CD4-positive, alpha-beta T cell treated with Interleukin-4 for 4 hours (primary cell): Measurements from ENCODE around the gene DPP6.

ENCODE experiments used
- DNase-seq: peaks from one replicate; pipeline ENCODE4 v3.0.0-alpha.2; 2020

DPP6 gene

GRCh38 chr7:154852205-154852604 is 800.0 kb downstream of the DPP6 start:
- no peak for DNase-seq

GRCh38 chr7:154853063-154853726 is 801.0 kb downstream of the DPP6 start:
- no peak for DNase-seq

- DNase-seq = no peak
These were observed 801.5 kb downstream of the DPP6 start for GRCh38 chr7:154853727-154854095.

- no peak for DNase-seq
These were observed 802.6 kb downstream of the DPP6 start for GRCh38 chr7:154854836-154855235.

DNA sequence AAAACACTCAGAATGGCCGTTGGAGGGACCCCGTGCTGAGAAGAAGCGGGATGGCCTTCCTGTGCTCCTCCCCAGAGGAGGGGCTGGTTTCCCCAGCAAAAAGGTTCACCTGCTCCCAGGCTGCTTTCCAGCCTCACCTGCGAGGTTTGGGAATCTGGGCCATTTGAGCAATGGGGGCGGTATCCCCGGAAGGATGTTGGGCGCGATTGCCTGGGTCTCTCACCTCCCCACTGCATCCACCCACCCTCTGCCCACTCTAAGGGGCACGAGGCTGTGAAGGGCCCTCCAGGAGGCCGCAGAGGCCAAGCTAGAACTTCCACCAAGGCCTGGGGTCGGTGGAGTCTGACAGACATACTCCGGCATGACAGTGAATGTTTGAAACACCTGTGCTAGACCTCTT is 803.2 kb downstream of the DPP6 start:
- no peak for DNase-seq

GRCh38 chr7:154856733-154857132 is 804.5 kb downstream of the DPP6 start:
- no peak for DNase-seq

GRCh38 chr7:154857240-154857639 is 805.0 kb downstream of the DPP6 start:
- no peak for DNase-seq

DNA sequence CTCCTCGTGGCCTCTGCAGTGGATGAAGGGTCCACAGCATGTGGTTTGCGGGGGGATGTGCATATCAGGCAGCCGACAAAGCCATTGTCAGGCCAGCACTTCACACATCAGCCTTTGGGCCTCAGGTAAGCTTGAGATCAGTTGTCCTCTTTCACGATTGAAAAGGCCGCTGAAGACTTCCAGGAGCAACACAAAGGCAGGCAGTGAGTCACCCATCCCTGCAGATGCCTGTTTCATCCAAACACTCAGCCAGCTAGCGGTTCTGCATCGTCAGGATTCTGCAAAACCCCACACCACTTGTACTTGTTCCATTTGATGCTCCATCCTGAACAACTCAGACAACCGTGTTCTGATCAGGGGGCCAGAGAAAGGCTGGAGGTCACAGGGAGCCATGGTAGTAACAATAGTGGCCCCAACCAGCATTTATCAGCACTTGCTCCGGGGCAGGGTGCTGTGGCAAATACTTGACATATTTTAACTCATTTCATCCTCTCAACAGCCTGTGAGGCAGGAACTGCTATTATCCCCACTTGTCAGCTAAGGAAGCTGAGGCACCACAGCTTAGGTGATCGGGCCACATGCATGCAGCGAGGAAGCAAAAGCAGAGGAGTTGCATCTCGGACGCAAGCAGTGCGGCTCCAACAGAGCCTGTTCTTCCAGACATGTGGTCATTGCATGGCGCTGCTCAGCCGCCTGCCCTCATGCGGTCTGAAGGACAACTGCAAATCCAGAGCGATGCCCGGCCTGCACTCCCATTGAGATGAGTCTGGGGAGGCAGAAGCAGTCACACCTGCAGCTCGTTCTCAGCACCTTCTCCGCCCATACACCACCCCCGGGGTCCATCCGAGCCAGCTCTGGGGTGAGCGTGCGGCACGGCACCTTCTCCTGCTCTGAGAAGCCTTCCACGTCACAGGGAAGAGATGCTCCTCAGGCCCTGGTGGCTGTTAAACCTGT is 805.8 kb downstream of the DPP6 start:
- no peak for DNase-seq

GRCh38 chr7:154858836-154859537 is 806.8 kb downstream of the DPP6 start:
- DNase-seq = no peak

DNA sequence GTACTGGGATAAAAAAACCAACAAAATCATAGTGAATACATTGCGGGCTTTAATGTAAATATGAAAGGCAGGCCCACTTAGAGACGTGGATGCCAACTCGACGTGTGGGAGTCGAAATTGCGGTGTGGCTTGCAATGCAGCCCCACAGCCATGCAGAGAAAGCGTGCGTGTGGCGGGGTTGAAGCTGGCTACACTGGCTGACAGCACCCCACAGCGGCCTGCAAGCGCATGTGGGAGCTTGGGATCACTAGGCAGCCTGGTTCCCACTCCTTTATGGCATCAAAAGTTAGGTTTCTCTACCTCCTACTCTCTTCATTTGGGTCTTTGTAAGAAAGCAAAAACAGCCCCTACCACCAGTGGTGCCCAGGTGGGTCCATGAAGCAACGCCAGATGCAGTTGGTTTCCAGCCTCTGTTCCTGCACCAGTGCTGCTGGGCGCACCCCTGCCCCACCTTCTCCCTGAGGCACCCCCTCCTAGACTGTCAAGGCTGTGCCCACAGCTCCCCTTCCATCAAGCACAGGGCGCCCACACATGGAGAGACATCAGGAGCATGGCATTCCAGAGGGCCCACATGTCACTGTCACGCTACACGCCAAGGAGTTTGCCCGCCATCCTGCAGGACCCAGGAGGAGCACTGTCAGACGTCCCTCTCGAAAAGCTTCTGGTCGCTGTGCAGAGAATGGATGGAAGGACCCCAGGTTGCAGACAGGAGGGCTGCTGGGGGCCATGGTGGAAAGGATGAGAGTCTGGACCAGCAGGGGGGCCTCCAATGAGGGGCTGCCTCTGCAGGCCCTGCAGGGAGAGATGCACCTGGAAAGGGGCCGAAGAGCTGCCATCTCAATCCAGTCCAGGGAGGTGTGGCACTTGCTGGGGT is 807.8 kb downstream of the DPP6 start:
- DNase-seq = no peak

DNA sequence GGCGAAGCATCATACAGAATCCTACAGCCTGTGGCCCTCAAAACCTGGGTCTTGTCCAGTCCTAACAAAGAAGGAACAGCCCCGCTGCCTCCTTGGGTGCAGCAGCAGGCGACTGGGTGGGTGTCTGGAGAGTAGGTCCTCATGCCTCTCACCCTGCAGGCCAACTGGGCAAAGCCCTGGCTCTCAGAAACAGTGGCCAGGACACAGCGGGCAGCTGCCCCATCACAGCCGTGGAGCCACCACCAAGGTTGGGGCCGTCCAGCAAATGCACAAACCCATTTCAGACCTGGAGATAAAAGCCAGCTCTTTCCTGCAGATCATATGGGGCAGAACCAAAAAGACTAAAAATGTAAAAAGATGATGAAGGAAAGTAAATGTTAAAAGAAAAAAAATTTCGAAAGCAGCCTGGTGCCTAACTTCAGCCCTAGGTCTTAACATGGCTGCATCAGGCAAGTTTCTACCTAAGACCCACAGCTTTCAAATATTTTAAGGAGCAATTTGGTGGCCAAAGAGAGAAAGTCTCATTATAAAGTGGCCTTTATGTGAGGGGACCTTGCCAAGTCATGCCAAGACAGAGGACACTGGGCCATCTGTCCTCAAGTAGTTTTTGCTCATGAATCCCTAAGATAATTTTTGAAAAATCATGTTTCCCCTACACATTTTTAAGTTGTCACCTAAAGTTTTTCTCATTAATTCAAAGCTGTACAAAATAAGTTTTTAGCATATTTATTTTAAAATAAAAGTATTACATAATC is 808.6 kb downstream of the DPP6 start:
- DNase-seq = no peak

GRCh38 chr7:154861589-154861988 is 809.4 kb downstream of the DPP6 start:
- DNase-seq = no peak

- DNase-seq = no peak
These were observed 810.1 kb downstream of the DPP6 start for GRCh38 chr7:154862153-154862791.

- DNase-seq = no peak
These were observed 811.7 kb downstream of the DPP6 start for GRCh38 chr7:154863766-154864522.

DNA sequence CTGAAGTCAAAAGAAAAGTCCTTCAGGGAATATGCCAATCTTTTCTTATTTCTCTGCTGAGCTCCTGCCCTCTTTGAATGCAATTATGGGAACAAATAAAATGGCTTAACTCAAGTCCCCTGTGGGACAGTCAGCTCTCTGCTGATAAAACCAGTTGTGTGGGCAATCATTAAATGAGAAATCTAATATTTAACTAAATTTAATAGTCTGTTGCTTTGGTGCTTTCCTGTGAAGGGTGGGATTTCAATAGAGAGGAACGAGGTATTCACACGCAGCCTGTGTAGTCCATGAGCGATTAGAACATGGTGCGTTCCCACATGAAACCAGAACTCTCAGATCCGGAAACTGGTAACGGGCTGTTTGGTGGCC is 812.3 kb downstream of the DPP6 start:
- no peak for DNase-seq

- no peak for DNase-seq
These were observed 813.9 kb downstream of the DPP6 start for GRCh38 chr7:154865984-154866685.

DNA sequence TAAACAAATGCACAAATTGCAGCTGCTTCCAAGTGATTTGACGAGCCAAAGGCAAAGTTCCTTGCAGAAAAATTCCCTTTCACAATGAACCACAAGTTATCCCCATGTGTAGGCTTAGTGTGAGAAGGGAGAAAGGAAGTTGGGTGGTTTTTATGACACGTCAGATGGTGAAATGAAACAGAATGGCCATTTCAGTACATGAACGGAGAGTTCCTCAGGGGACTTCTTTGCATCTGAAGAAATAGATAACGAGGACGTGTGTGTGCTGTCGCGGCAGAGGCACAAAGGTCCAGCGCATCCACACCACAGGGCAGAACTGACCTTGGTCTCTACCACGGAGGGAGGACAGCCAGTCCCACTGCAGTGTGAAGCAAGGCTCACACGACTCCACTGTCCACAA is 814.9 kb downstream of the DPP6 start:
- no peak for DNase-seq

DNA sequence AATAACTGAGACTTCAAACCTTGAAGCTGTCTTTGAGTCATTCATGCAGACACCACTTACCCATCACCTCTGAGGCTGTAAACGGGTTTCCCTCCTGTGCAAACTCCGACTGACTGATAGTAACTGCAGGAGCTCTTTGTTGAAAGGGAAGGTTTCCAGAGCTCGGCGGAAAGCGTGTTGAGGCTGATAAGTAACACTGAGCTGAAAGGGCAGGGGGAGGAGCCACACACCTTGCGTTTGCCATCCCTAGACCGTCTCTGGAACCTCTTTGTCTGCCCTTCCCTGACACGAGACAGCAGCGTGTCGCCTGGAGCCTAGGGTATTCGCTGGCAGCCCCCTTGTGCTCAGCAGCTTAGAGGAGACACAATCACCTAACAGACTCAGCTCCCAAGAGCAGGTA is 816.7 kb downstream of the DPP6 start:
- DNase-seq = no peak

DNA sequence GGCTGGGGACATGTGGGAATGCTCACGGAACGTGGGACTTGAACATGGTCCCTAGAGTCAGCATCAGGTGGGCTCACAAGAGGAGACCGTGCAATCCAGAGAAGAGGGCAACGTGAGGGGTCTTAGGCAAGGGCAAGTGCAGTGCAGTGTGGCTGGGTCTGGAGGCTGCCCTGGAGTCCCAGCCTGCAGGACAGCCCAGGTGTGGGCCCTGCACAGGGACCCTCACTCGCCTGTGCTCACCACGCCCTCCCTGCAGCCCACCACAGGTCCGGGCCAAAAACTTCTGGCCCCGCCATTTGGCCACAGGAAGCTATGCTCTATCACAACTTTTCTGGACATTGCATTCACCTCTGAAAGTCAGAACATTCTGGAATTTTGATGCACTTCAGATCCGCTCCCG is 817.2 kb downstream of the DPP6 start:
- no peak for DNase-seq

DNA sequence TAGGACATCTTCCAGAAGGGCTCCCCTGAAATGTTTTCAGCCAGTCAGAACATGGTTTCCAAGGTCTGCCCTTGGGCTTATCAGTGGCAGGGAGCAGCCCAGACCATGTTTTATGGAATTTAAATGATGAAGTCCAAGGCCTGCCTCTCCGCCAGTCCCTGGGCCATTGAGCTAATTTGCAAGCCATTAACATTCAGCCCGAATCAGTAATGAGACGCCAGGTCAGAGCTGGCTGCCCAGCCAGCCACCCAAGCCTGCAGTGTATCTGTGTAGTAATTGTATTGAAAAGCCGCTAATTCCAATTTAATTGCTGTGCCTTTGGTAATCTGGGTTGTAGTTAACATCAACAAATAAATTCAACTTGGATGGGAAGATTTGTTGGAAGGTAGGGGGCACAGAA is 819.3 kb downstream of the DPP6 start:
- no peak for DNase-seq
